A673 (cell line): Measurements from ENCODE around the gene PPP1R14D.

Experiments
- CTCF ChIP-seq: fragments of 300-800, 200-600 bp; sonication (generic); conservative IDR thresholded peaks from 2 replicates; pipeline ENCODE4 v1.5.1; 2017; ENCODE audit warnings: low read depth, mild to moderate bottlenecking, antibody characterized with exemption, low read length, moderate library complexity, mixed read lengths
- EZH2 ChIP-seq: fragments of 200-600 bp; sonication (generic); IDR thresholded peaks from 2 replicates; pipeline ENCODE4 v1.6.1; 2017; ENCODE audit warnings: borderline replicate concordance, low read depth, mild to moderate bottlenecking, mixed read lengths, antibody characterized with exemption, low read length; ENCODE audit not compliant: poor library complexity, severe bottlenecking

GRCh38 chr15:40773496-40773895, 55.0 kb downstream of the PPP1R14D start:
- TF ChIP-seq CTCF (no peak), EZH2 (no peak)
